HepG2 (cell line): Measurements from ENCODE around the gene LDAF1. TPM values are rescaled to one million over a fixed set of nuclear protein-coding genes. Genes with fewer than 3 reads are reported as not detected.

Experiments
- ATAC-seq: fragments of 200-7000 bp; cut with Tn5 transposase; 3 replicates; pipeline ENCODE4 v1.9.1; 2020; ENCODE audit warnings: mild to moderate bottlenecking, moderate library complexity
- BruUV-seq: library from RNA; stranded (reverse); fragments of 400-500 nt; replicated peaks from 2 replicates; lab custom pipeline; 2021; lab: Mats Ljungman, UMichigan
- CTCF ChIA-PET: fragments of 300-600 bp; formaldehyde crosslinking; extraction: SDS; loops from one replicate; lab custom pipeline; 2021; ENCODE audit warnings: low total read pairs, inconsistent platforms, low intra/inter-chr PET ratio; lab: Yijun Ruan, JAX
- POLR2A ChIA-PET: fragments of 350-600 bp; sonication (Branson Sonifier 250); formaldehyde crosslinking; loops from one replicate; lab custom pipeline; 2020; ENCODE audit warnings: antibody characterized with exemption, inconsistent platforms; lab: Yijun Ruan, JAX
- DNase-seq: peaks from one replicate; pipeline ENCODE4 v3.0.0-alpha.2; 2015; ENCODE audit warnings: low spot score
- FAIRE-seq: peaks from 3 replicates; lab custom pipeline; 2011; peaks lifted over from hg19 to GRCh38; lab: Jason Lieb, UNC
- H2AFZ ChIP-seq: one replicate; pipeline ENCODE4 v1.6.1; 2011; ENCODE audit warnings: low read length, inconsistent platforms
- H3K27ac ChIP-seq: fragments of 300-600 bp; 3 replicates; pipeline ENCODE4 v1.8.0; 2011; ENCODE audit warnings: mixed run types, mild to moderate bottlenecking, mixed read lengths, low read length, inconsistent platforms; ENCODE audit not compliant: insufficient read depth; ENCODE audit errors: extremely low read length
- H3K27me3 ChIP-seq, 2 experiments: fragments of 200-600 bp in 1 of 2; 2 replicates in 1 of 2; 3 replicates in 1 of 2; pipeline versions ENCODE4 v1.6.0 to v1.8.0; 2011; ENCODE audit warnings: low read length in 2 of 2, mild to moderate bottlenecking in 2 of 2, moderate library complexity in 2 of 2, inconsistent platforms in 1 of 2; ENCODE audit not compliant: insufficient read depth in 2 of 2, control insufficient read depth in 1 of 2
- H3K36me3 ChIP-seq, 2 experiments: fragments of 200-600 bp in 1 of 2; replicated peaks in 1 of 2; 2 replicates in 1 of 2; 3 replicates in 1 of 2; pipeline versions ENCODE4 v1.5.1 to v1.8.0; 2011; ENCODE audit warnings: low read length in 2 of 2, inconsistent platforms in 1 of 2; ENCODE audit not compliant: insufficient read depth in 2 of 2, control insufficient read depth in 1 of 2
- H3K4me1 ChIP-seq: 2 replicates; pipeline ENCODE4 v1.5.1; 2012; ENCODE audit warnings: low read length, inconsistent platforms; ENCODE audit not compliant: insufficient read depth
- H3K4me2 ChIP-seq: 2 replicates; pipeline ENCODE4 v1.6.0; 2011; ENCODE audit warnings: low read depth, low read length, inconsistent platforms
- H3K4me3 ChIP-seq, 3 experiments: fragments of 200-600 bp in 1 of 3; sonication (generic), shearing (Covaris generic) in 1 of 3; replicated peaks in 1 of 3; 2 replicates each; pipeline ENCODE4 v1.5.1; 2011 to 2016; ENCODE audit warnings: low read length in 3 of 3, inconsistent platforms in 2 of 3, low read depth in 2 of 3, mild to moderate bottlenecking in 2 of 3, control low read depth in 1 of 3, mixed read lengths in 1 of 3; ENCODE audit not compliant: insufficient read depth in 1 of 3
- H3K79me2 ChIP-seq: one replicate; pipeline ENCODE4 v1.6.1; 2011; ENCODE audit warnings: low read length, inconsistent platforms; ENCODE audit not compliant: insufficient read depth
- H3K9ac ChIP-seq: 2 replicates; pipeline ENCODE4 v1.6.0; 2011; ENCODE audit warnings: mild to moderate bottlenecking, low read depth, low read length, inconsistent platforms; ENCODE audit not compliant: insufficient read depth
- H3K9me3 ChIP-seq: 2 replicates; pipeline ENCODE4 v1.5.1; 2012; ENCODE audit warnings: mild to moderate bottlenecking, low read length
- H4K20me1 ChIP-seq: 2 replicates; pipeline ENCODE4 v1.6.0; 2011; ENCODE audit warnings: inconsistent platforms, mild to moderate bottlenecking, low read length, moderate library complexity; ENCODE audit not compliant: insufficient read depth
- ELF1 ChIP-seq: sonication (generic); formaldehyde crosslinking; IDR thresholded peaks from 2 replicates; pipeline ENCODE4 v1.4.0; 2020; ENCODE audit warnings: missing genetic modification reagents
- MAFG ChIP-seq: sonication (generic); formaldehyde crosslinking; IDR thresholded peaks from 2 replicates; pipeline ENCODE4 v1.5.1; 2020; ENCODE audit warnings: mild to moderate bottlenecking, missing genetic modification reagents
- NFE2L1 ChIP-seq: sonication (generic); formaldehyde crosslinking; IDR thresholded peaks from 2 replicates; pipeline ENCODE4 v1.4.0; 2020; ENCODE audit warnings: missing genetic modification reagents, mild to moderate bottlenecking, borderline replicate concordance
- SOX5 ChIP-seq: IDR thresholded peaks from 2 replicates; pipeline ENCODE4 v1.6.1; 2016; ENCODE audit warnings: borderline replicate concordance
- U2AF2 ChIP-seq: fragments of 200-400 bp; formaldehyde crosslinking; IDR thresholded peaks from 2 replicates; pipeline ENCODE4 v1.6.1; 2017; ENCODE audit warnings: low read depth, mild to moderate bottlenecking, low read length
- ZNF17 ChIP-seq: sonication (generic); formaldehyde crosslinking; IDR thresholded peaks from 2 replicates; pipeline ENCODE4 v1.5.0; 2020; ENCODE audit warnings: mild to moderate bottlenecking, missing genetic modification reagents
- ZNF281 ChIP-seq: sonication (generic); formaldehyde crosslinking; IDR thresholded peaks from 2 replicates; pipeline ENCODE4 v1.4.0; 2020; ENCODE audit warnings: missing genetic modification reagents, borderline replicate concordance
- ZNF296 ChIP-seq: sonication (generic); formaldehyde crosslinking; conservative IDR thresholded peaks from 2 replicates; pipeline ENCODE4 v1.5.0; 2020; ENCODE audit warnings: mild to moderate bottlenecking, missing genetic modification reagents
- ZNF576 ChIP-seq: sonication (generic); formaldehyde crosslinking; IDR thresholded peaks from 2 replicates; pipeline ENCODE4 v1.4.0; 2020; ENCODE audit warnings: mild to moderate bottlenecking, missing genetic modification reagents
- WGBS: methylation state at CpG from one replicate; pipeline ENCODE4 v1.1.6; 2017; ENCODE audit warnings: low lambda C conversion rate; 5-methylcytosine and 5-hydroxymethylcytosine counted together
- in situ Hi-C: cut with HindIII; loops from 2 replicates; pipeline ENCODE4 v1.10.0; 2017; ENCODE audit warnings: low pct_unique_long_range_greater_than_20kb; ENCODE audit not compliant: extremely low pct_ligation_motif_present
- intact Hi-C: fragments of 100-400 bp; cut with micrococcal nuclease; formaldehyde crosslinking; loops from one replicate; pipeline ENCODE4 v1.10.0; 2022; ENCODE audit not compliant: unreplicated experiment
- polyA plus RNA-seq, 8 experiments: library from polyadenylated mRNA; depleted of rRNA in 3 of 8; stranded (reverse) in 7 of 8; unstranded in 1 of 8; fragments of >200 nt; fragmentation: Illumina TruSeq in 4 of 8; extraction: Trizol in 4 of 8; gene quantifications; 2 replicates each; pipeline versions ENCODE4 v1.2.1 to v1.2.3, GENCODE V29; 2011 to 2016; ENCODE audit warnings: low read depth in 4 of 8, missing spikeins in 1 of 8, mixed read lengths in 1 of 8; ENCODE audit not compliant: insufficient read depth in 1 of 8
- total RNA-seq, 5 experiments: library from RNA; depleted of rRNA; stranded (reverse); fragments of >200 nt; fragmentation: Illumina TruSeq; extraction: Trizol; gene quantifications; 2 replicates each; pipeline ENCODE4 v1.2.3, GENCODE V29; 2016; ENCODE audit warnings: low read depth in 1 of 5
- TF ChIP-seq, protein P1 (sequence below): sonication (generic); formaldehyde crosslinking; IDR thresholded peaks from 2 replicates; pipeline ENCODE4 v1.4.0; 2020; ENCODE audit warnings: low read depth, mild to moderate bottlenecking, missing genetic modification reagents

LDAF1 gene
- total and polyA plus RNA-seq, 2 of the 13 experiments (the other 11 are each of a cell fraction or from before 2014, with no cell fraction given): 6.3 to 7.5 TPM

DNA sequence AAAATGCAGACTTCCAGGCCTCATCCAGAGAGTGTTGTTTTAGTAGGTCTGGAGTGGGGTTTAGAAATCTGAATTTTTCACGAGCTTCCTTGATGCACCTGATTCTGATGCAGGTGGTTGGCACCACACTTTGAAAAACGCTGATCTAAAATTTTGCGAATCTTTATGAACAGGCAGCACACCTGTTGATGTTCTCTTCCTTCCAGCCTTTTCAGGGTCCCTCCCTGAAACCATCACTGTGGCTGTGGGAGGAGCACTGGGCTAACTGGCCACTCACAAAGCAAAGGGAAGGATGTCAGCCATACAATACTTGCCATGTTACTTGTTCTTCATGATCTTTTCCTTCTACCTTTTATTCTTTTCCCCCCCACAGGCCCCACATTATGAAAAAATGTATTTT, 14.2 kb downstream of the LDAF1 start:
- Histone ChIP-seq H3K4me2 (no peak overlapping the region), H3K27me3 (no peaks in the 10 kb centered on the region), H3K36me3 (no peaks in the 10 kb centered on the region), H2AFZ (no peak overlapping the region), H4K20me1 (no peaks in the 10 kb centered on the region), H3K4me3 (no peak overlapping the region), H3K4me1 (no peaks in the 10 kb centered on the region), H3K9ac (no peak overlapping the region), H3K9me3 (no peaks in the 10 kb centered on the region), H3K79me2 (no peaks in the 10 kb centered on the region), H3K27ac (no peak overlapping the region)
- FAIRE-seq (no peak), DNase-seq (no peak), ATAC-seq (no peak)
- in situ Hi-C loops: loop anchor here (25.0 kb wide), 1 partner anchor 1165 kb away; no protein-coding TSS in a partner anchor
- intact Hi-C loops: no loop called here
- no peak for TF ChIP-seq ZNF281 (CRISPR knock-in tag)
- TF ChIP-seq U2AF2: 0 out of 2 replicates have a peak, but pooled peaks have one; percentile 8
- CTCF ChIA-PET: no interaction called here
- WGBS: 65% methylated on average over 3 of the region's 3 CpGs
- POLR2A ChIA-PET: no interaction called here
- no TSS peak for BruUV-seq

GRCh38 chr16:21175397-21175796, 16.9 kb downstream of the LDAF1 start:
- in situ Hi-C loops: no loop called here
- no TSS peak for BruUV-seq
- DNase-seq: no peak
- Histone ChIP-seq H3K27ac (no peak overlapping the region), H3K4me2 (no peak overlapping the region), H2AFZ (no peak overlapping the region), H3K27me3 (no peaks in the 10 kb centered on the region), H3K4me1 (no peaks in the 10 kb centered on the region), H3K9me3 (no peaks in the 10 kb centered on the region), H3K4me3 (no peak overlapping the region), H3K36me3 (0 out of 5 replicates have a peak, but pooled peaks cover 0 to 3% of the 10 kb centered on the region in 2 experiments), H3K9ac (no peak overlapping the region), H4K20me1 (no peaks in the 10 kb centered on the region), H3K79me2 (no peaks in the 10 kb centered on the region)
- ChIA-PET CTCF (no interaction called here), POLR2A (no interaction called here)
- no peak for ATAC-seq
- intact Hi-C loops: no loop called here
- FAIRE-seq: no peak
- 75% methylated on average over 1 of the region's 1 CpG for WGBS
- no peak for TF ChIP-seq MAFG (CRISPR knock-in tag)
- TF ChIP-seq ELF1 (CRISPR knock-in tag): peak; percentile 68
- no peak for TF ChIP-seq ZNF576 (CRISPR knock-in tag)
- no peak for TF ChIP-seq ZNF17 (CRISPR knock-in tag)
- TF ChIP-seq SOX5 (CRISPR knock-in tag): no peak
- TF ChIP-seq, protein P1, sequence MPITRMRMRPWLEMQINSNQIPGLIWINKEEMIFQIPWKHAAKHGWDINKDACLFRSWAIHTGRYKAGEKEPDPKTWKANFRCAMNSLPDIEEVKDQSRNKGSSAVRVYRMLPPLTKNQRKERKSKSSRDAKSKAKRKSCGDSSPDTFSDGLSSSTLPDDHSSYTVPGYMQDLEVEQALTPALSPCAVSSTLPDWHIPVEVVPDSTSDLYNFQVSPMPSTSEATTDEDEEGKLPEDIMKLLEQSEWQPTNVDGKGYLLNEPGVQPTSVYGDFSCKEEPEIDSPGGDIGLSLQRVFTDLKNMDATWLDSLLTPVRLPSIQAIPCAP (CRISPR knock-in tag): no peak
- no peak for TF ChIP-seq NFE2L1 (CRISPR knock-in tag)
- TF ChIP-seq ZNF296 (CRISPR knock-in tag): no peak
